HepG2 (cell line): Measurements from ENCODE around the gene PPAN. TPM values are rescaled to one million over a fixed set of nuclear protein-coding genes. Genes with fewer than 3 reads are reported as not detected.
A peak's percentile ranks its signal among the peaks of the same experiment; 100 is the strongest.

Source experiments
- ATAC-seq: fragments of 200-7000 bp; cut with Tn5 transposase; 3 replicates; pipeline ENCODE4 v1.9.1; 2020; ENCODE audit warnings: mild to moderate bottlenecking, moderate library complexity
- BruUV-seq: library from RNA; stranded (reverse); fragments of 400-500 nt; replicated peaks from 2 replicates; lab custom pipeline; 2021; lab: Mats Ljungman, UMichigan
- CTCF ChIA-PET: fragments of 300-600 bp; formaldehyde crosslinking; extraction: SDS; loops from one replicate; lab custom pipeline; 2021; ENCODE audit warnings: low total read pairs, inconsistent platforms, low intra/inter-chr PET ratio; lab: Yijun Ruan, JAX
- POLR2A ChIA-PET: fragments of 350-600 bp; sonication (Branson Sonifier 250); formaldehyde crosslinking; loops from one replicate; lab custom pipeline; 2020; ENCODE audit warnings: antibody characterized with exemption, inconsistent platforms; lab: Yijun Ruan, JAX
- DNase-seq: peaks from one replicate; pipeline ENCODE4 v3.0.0-alpha.2; 2015; ENCODE audit warnings: low spot score
- FAIRE-seq: peaks from 3 replicates; lab custom pipeline; 2011; peaks lifted over from hg19 to GRCh38; lab: Jason Lieb, UNC
- H2AFZ ChIP-seq: one replicate; pipeline ENCODE4 v1.6.1; 2011; ENCODE audit warnings: low read length, inconsistent platforms
- H3K27ac ChIP-seq: fragments of 300-600 bp; 3 replicates; pipeline ENCODE4 v1.8.0; 2011; ENCODE audit warnings: mixed run types, mild to moderate bottlenecking, mixed read lengths, low read length, inconsistent platforms; ENCODE audit not compliant: insufficient read depth; ENCODE audit errors: extremely low read length
- H3K27me3 ChIP-seq, 2 experiments: fragments of 200-600 bp in 1 of 2; 2 replicates in 1 of 2; 3 replicates in 1 of 2; pipeline versions ENCODE4 v1.6.0 to v1.8.0; 2011; ENCODE audit warnings: low read length in 2 of 2, mild to moderate bottlenecking in 2 of 2, moderate library complexity in 2 of 2, inconsistent platforms in 1 of 2; ENCODE audit not compliant: insufficient read depth in 2 of 2, control insufficient read depth in 1 of 2
- H3K36me3 ChIP-seq, 2 experiments: fragments of 200-600 bp in 1 of 2; replicated peaks in 1 of 2; 2 replicates in 1 of 2; 3 replicates in 1 of 2; pipeline versions ENCODE4 v1.5.1 to v1.8.0; 2011; ENCODE audit warnings: low read length in 2 of 2, inconsistent platforms in 1 of 2; ENCODE audit not compliant: insufficient read depth in 2 of 2, control insufficient read depth in 1 of 2
- H3K4me1 ChIP-seq: 2 replicates; pipeline ENCODE4 v1.5.1; 2012; ENCODE audit warnings: low read length, inconsistent platforms; ENCODE audit not compliant: insufficient read depth
- H3K4me2 ChIP-seq: 2 replicates; pipeline ENCODE4 v1.6.0; 2011; ENCODE audit warnings: low read depth, low read length, inconsistent platforms
- H3K4me3 ChIP-seq, 3 experiments: fragments of 200-600 bp in 1 of 3; sonication (generic), shearing (Covaris generic) in 1 of 3; replicated peaks in 1 of 3; 2 replicates each; pipeline ENCODE4 v1.5.1; 2011 to 2016; ENCODE audit warnings: low read length in 3 of 3, inconsistent platforms in 2 of 3, low read depth in 2 of 3, mild to moderate bottlenecking in 2 of 3, control low read depth in 1 of 3, mixed read lengths in 1 of 3; ENCODE audit not compliant: insufficient read depth in 1 of 3
- H3K79me2 ChIP-seq: one replicate; pipeline ENCODE4 v1.6.1; 2011; ENCODE audit warnings: low read length, inconsistent platforms; ENCODE audit not compliant: insufficient read depth
- H3K9ac ChIP-seq: 2 replicates; pipeline ENCODE4 v1.6.0; 2011; ENCODE audit warnings: mild to moderate bottlenecking, low read depth, low read length, inconsistent platforms; ENCODE audit not compliant: insufficient read depth
- H3K9me3 ChIP-seq: 2 replicates; pipeline ENCODE4 v1.5.1; 2012; ENCODE audit warnings: mild to moderate bottlenecking, low read length
- H4K20me1 ChIP-seq: 2 replicates; pipeline ENCODE4 v1.6.0; 2011; ENCODE audit warnings: inconsistent platforms, mild to moderate bottlenecking, low read length, moderate library complexity; ENCODE audit not compliant: insufficient read depth
- AGO2 ChIP-seq: fragments of 200-400 bp; formaldehyde crosslinking; optimal IDR thresholded peaks from 2 replicates; pipeline ENCODE3; 2017; ENCODE audit warnings: mild to moderate bottlenecking, low read depth, low read length, moderate library complexity
- ASH2L ChIP-seq: fragments of 300-600, 200-600 bp; sonication (generic); IDR thresholded peaks from 2 replicates; pipeline ENCODE4 v1.7.0; 2017; ENCODE audit warnings: low read depth, mild to moderate bottlenecking, moderate library complexity, mixed read lengths, low read length; ENCODE audit not compliant: insufficient read length
- DMAP1 ChIP-seq: IDR thresholded peaks from 2 replicates; pipeline ENCODE4 v1.6.1; 2016
- DNMT3B ChIP-seq: conservative IDR thresholded peaks from 2 replicates; pipeline ENCODE4 v1.6.1; 2016; ENCODE audit warnings: missing biosample characterization, control low read depth
- FOXJ3 ChIP-seq: sonication (generic); formaldehyde crosslinking; IDR thresholded peaks from 2 replicates; pipeline ENCODE4 v1.4.0; 2020; ENCODE audit warnings: missing genetic modification reagents, mild to moderate bottlenecking, borderline replicate concordance
- KLF11 ChIP-seq: IDR thresholded peaks from 2 replicates; pipeline ENCODE4 v1.6.1; 2016; ENCODE audit warnings: missing compliant biosample characterization
- MAF1 ChIP-seq: sonication (generic); formaldehyde crosslinking; IDR thresholded peaks from 2 replicates; pipeline ENCODE4 v1.5.0; 2020; ENCODE audit warnings: missing genetic modification reagents, borderline replicate concordance
- MAFF ChIP-seq: IDR thresholded peaks from 2 replicates; pipeline ENCODE4 v1.6.1; 2011; ENCODE audit warnings: low read depth, low read length, improper control_type of control experiment
- NFIB ChIP-seq: sonication (generic); formaldehyde crosslinking; IDR thresholded peaks from 2 replicates; pipeline ENCODE4 v1.9.0; 2021; ENCODE audit warnings: missing genetic modification reagents, mild to moderate bottlenecking, borderline replicate concordance
- RARA ChIP-seq: IDR thresholded peaks from 2 replicates; pipeline ENCODE4 v1.6.1; 2016; ENCODE audit warnings: missing genetic modification reagents, missing compliant biosample characterization
- RARG ChIP-seq: sonication (generic); formaldehyde crosslinking; IDR thresholded peaks from 2 replicates; pipeline ENCODE4 v1.4.0; 2020; ENCODE audit warnings: low read depth, mild to moderate bottlenecking, missing genetic modification reagents
- RBM22 ChIP-seq: fragments of 200-400 bp; formaldehyde crosslinking; optimal IDR thresholded peaks from 2 replicates; pipeline ENCODE3; 2017; ENCODE audit warnings: mild to moderate bottlenecking, low read length, moderate library complexity
- REL ChIP-seq: sonication (generic); formaldehyde crosslinking; conservative IDR thresholded peaks from 2 replicates; pipeline ENCODE4 v1.8.0; 2022; ENCODE audit warnings: mild to moderate bottlenecking, missing genetic modification reagents, moderate library complexity
- SRSF9 ChIP-seq: fragments of 200-400 bp; formaldehyde crosslinking; IDR thresholded peaks from 2 replicates; pipeline ENCODE4 v1.6.1; 2018; ENCODE audit warnings: borderline replicate concordance, mild to moderate bottlenecking, low read depth, low read length; ENCODE audit not compliant: insufficient read depth, poor library complexity, severe bottlenecking
- TARDBP ChIP-seq: sonication (generic); formaldehyde crosslinking; IDR thresholded peaks from 2 replicates; pipeline ENCODE4 v1.8.0; 2022; ENCODE audit warnings: mild to moderate bottlenecking, missing genetic modification reagents
- TEAD2 ChIP-seq: sonication (generic); formaldehyde crosslinking; IDR thresholded peaks from 2 replicates; pipeline ENCODE4 v1.9.0; 2021; ENCODE audit warnings: missing genetic modification reagents
- ZNF17 ChIP-seq: sonication (generic); formaldehyde crosslinking; IDR thresholded peaks from 2 replicates; pipeline ENCODE4 v1.5.0; 2020; ENCODE audit warnings: mild to moderate bottlenecking, missing genetic modification reagents
- ZNF432 ChIP-seq: sonication (generic); formaldehyde crosslinking; IDR thresholded peaks from 2 replicates; pipeline ENCODE4 v1.5.0; 2020; ENCODE audit warnings: missing genetic modification reagents, mild to moderate bottlenecking, borderline replicate concordance
- ZNF446 ChIP-seq: sonication (generic); formaldehyde crosslinking; IDR thresholded peaks from 2 replicates; pipeline ENCODE4 v1.5.0; 2020; ENCODE audit warnings: mild to moderate bottlenecking, missing genetic modification reagents
- ZNF616 ChIP-seq: sonication (generic); formaldehyde crosslinking; IDR thresholded peaks from 2 replicates; pipeline ENCODE4 v1.5.0; 2020; ENCODE audit warnings: low read depth, mild to moderate bottlenecking, missing genetic modification reagents
- ZSCAN21 ChIP-seq: sonication (generic); formaldehyde crosslinking; IDR thresholded peaks from 2 replicates; pipeline ENCODE4 v1.8.0; 2022; ENCODE audit warnings: mild to moderate bottlenecking, missing genetic modification reagents, moderate library complexity, borderline replicate concordance
- WGBS: methylation state at CpG from one replicate; pipeline ENCODE4 v1.1.6; 2017; ENCODE audit warnings: low lambda C conversion rate; 5-methylcytosine and 5-hydroxymethylcytosine counted together
- in situ Hi-C: cut with HindIII; loops from 2 replicates; pipeline ENCODE4 v1.10.0; 2017; ENCODE audit warnings: low pct_unique_long_range_greater_than_20kb; ENCODE audit not compliant: extremely low pct_ligation_motif_present
- intact Hi-C: fragments of 100-400 bp; cut with micrococcal nuclease; formaldehyde crosslinking; loops from one replicate; pipeline ENCODE4 v1.10.0; 2022; ENCODE audit not compliant: unreplicated experiment
- polyA plus RNA-seq, 8 experiments: library from polyadenylated mRNA; depleted of rRNA in 3 of 8; stranded (reverse) in 7 of 8; unstranded in 1 of 8; fragments of >200 nt; fragmentation: Illumina TruSeq in 4 of 8; extraction: Trizol in 4 of 8; gene quantifications; 2 replicates each; pipeline versions ENCODE4 v1.2.1 to v1.2.3, GENCODE V29; 2011 to 2016; ENCODE audit warnings: low read depth in 4 of 8, missing spikeins in 1 of 8, mixed read lengths in 1 of 8; ENCODE audit not compliant: insufficient read depth in 1 of 8
- total RNA-seq, 5 experiments: library from RNA; depleted of rRNA; stranded (reverse); fragments of >200 nt; fragmentation: Illumina TruSeq; extraction: Trizol; gene quantifications; 2 replicates each; pipeline ENCODE4 v1.2.3, GENCODE V29; 2016; ENCODE audit warnings: low read depth in 1 of 5
- TF ChIP-seq, protein P1 (sequence below): sonication (generic); formaldehyde crosslinking; IDR thresholded peaks from 2 replicates; pipeline ENCODE4 v1.4.0; 2020; ENCODE audit warnings: missing genetic modification reagents, mild to moderate bottlenecking, borderline replicate concordance
- TF ChIP-seq, protein P2 (sequence below): sonication (generic); formaldehyde crosslinking; IDR thresholded peaks from 2 replicates; pipeline ENCODE4 v1.4.0; 2020; ENCODE audit warnings: mild to moderate bottlenecking, missing genetic modification reagents
- TF ChIP-seq, protein P3 (sequence below): sonication (generic); formaldehyde crosslinking; IDR thresholded peaks from 2 replicates; pipeline ENCODE4 v1.8.0; 2022; ENCODE audit warnings: mild to moderate bottlenecking, missing genetic modification reagents, moderate library complexity

PPAN gene
- total and polyA plus RNA-seq, 2 of the 13 experiments (the other 11 are each of a cell fraction or from before 2014, with no cell fraction given) = 36.2 to 41.9 TPM

DNA sequence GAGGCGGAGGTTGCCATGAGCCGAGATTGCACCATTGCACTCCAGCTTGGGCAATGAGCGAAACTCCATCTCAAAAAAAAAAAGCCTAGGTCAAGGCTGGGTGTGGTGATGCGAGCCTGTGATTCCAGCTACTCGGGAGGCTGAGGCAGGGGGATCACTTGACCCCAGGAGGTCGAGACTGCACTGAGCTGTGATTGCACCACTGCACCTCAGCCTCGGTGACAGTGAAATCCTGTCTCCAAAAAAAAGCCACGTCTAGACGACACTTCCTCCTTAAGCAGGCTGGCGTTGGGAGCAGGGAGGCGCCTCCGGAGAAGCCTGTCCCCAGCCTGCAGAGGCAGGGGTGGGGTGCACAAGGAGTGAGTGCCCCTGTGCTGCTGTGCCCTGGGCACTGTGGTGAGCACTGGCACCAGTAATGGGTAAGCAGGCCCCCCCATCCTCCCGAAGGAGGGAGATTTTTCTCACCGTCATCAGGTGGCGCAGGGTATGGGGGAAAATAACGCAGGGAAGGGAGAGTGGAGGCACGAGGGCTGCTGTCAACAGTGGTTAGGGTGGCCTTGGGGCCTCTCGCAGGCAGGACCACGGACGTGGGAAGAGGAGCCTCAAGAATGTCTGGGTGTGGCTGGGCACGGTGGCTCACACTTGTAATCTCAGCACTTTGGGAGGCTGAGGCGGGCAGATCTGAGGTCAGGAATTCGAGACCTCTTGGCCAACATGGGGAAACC is 6.0 kb downstream of the PPAN start:
- peaks cover 28% of the 10 kb centered on the region for H3K4me1 ChIP-seq
- no peak for ATAC-seq
- no peak overlapping the region for H3K9ac ChIP-seq
- no peak overlapping the region for H2AFZ ChIP-seq
- TSS peak; percentile 35 for BruUV-seq
- no peak overlapping the region for H3K4me3 ChIP-seq
- ChIA-PET CTCF (interaction anchor here (0.7 kb wide), 1 partner anchor 181 kb away, joined by 3 read pairs; no protein-coding TSS in a partner anchor), POLR2A (interaction anchor here (0.9 to 1.3 kb wide), 3 partner anchors 9 to 180 kb away, joined by 3 to 4 read pairs (median 3); partner anchors contain the start of gene ANGPTL6)
- H3K27ac ChIP-seq = no peak overlapping the region
- intact Hi-C loops = no loop called here
- H3K4me2 ChIP-seq = no peak overlapping the region
- peaks cover 13% of the 10 kb centered on the region; the same call in 1 of the 2 replicates for H4K20me1 ChIP-seq
- peaks cover 38 to 68% of the 10 kb centered on the region in 2 experiments for H3K36me3 ChIP-seq
- no peaks in the 10 kb centered on the region for H3K9me3 ChIP-seq
- in situ Hi-C loops = no loop called here
- H3K27me3 ChIP-seq = no peaks in the 10 kb centered on the region; a peak in 1 of 5 replicates
- WGBS = 85% methylated on average over 19 of the region's 23 CpGs
- DNase-seq = no peak
- peaks cover 12% of the 10 kb centered on the region for H3K79me2 ChIP-seq
- no peak for FAIRE-seq
- TF ChIP-seq FOXJ3 (CRISPR knock-in tag) (no peak), DNMT3B (CRISPR knock-in tag) (no peak), KLF11 (CRISPR knock-in tag) (no peak), RARG (no peak), TEAD2 (no peak), SRSF9 (no peak), MAFF (no peak), DMAP1 (no peak), REL (CRISPR knock-in tag) (no peak), AGO2 (peak; percentile 84), ZNF17 (CRISPR knock-in tag) (no peak), ZNF432 (CRISPR knock-in tag) (no peak), ZSCAN21 (CRISPR knock-in tag) (0 out of 2 replicates have a peak, but pooled peaks have one; percentile 12), NFIB (CRISPR knock-in tag) (no peak), RARA (no peak), ZNF446 (CRISPR knock-in tag) (no peak), ASH2L (no peak), ZNF616 (no peak), RBM22 (peak; percentile 50), MAF1 (CRISPR knock-in tag) (no peak), TARDBP (CRISPR knock-in tag) (no peak)
- TF ChIP-seq, protein P1, sequence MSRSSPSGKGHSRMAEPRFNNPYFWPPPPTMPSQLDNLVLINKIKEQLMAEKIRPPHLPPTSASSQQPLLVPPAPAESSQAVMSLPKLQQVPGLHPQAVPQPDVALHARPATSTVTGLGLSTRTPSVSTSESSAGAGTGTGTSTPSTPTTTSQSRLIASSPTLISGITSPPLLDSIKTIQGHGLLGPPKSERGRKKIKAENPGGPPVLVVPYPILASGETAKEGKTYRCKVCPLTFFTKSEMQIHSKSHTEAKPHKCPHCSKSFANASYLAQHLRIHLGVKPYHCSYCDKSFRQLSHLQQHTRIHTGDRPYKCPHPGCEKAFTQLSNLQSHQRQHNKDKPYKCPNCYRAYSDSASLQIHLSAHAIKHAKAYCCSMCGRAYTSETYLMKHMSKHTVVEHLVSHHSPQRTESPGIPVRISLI (CRISPR knock-in tag) = no peak
- TF ChIP-seq, protein P2, sequence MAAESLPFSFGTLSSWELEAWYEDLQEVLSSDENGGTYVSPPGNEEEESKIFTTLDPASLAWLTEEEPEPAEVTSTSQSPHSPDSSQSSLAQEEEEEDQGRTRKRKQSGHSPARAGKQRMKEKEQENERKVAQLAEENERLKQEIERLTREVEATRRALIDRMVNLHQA (CRISPR knock-in tag) = no peak
- TF ChIP-seq, protein P3, sequence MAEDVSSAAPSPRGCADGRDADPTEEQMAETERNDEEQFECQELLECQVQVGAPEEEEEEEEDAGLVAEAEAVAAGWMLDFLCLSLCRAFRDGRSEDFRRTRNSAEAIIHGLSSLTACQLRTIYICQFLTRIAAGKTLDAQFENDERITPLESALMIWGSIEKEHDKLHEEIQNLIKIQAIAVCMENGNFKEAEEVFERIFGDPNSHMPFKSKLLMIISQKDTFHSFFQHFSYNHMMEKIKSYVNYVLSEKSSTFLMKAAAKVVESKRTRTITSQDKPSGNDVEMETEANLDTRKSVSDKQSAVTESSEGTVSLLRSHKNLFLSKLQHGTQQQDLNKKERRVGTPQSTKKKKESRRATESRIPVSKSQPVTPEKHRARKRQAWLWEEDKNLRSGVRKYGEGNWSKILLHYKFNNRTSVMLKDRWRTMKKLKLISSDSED (CRISPR knock-in tag) = no peak
